Mesothelial cell of epicardium (in vitro differentiated cells): Measurements from ENCODE around the gene BMERB1. TPM values are rescaled to one million over a fixed set of nuclear protein-coding genes. Genes with fewer than 3 reads are reported as not detected.

Experiments used
- DNase-seq, 2 experiments: peaks; one replicate each; pipeline ENCODE4 v3.0.0; 2021; ENCODE audit warnings: low spot score in 2 of 2; ENCODE audit not compliant: unreplicated experiment in 2 of 2
- H3K27ac Mint-ChIP-seq: 2 replicates; pipeline ENCODE4 v1.8.0; 2021; ENCODE audit warnings: mixed read lengths
- H3K27me3 Mint-ChIP-seq: 2 replicates; pipeline ENCODE4 v1.8.0; 2021; ENCODE audit warnings: low read depth, mixed read lengths
- H3K36me3 Mint-ChIP-seq: 2 replicates; pipeline ENCODE4 v1.8.0; 2021; ENCODE audit warnings: mixed read lengths
- H3K4me1 Mint-ChIP-seq: 2 replicates; pipeline ENCODE4 v1.8.0; 2021; ENCODE audit warnings: mixed read lengths
- H3K4me3 Mint-ChIP-seq: 2 replicates; pipeline ENCODE4 v1.8.0; 2021; ENCODE audit warnings: mild to moderate bottlenecking, moderate library complexity, mixed read lengths
- H3K9me3 Mint-ChIP-seq: 2 replicates; pipeline ENCODE4 v1.8.0; 2021; ENCODE audit warnings: mixed read lengths
- total RNA-seq: library from RNA; stranded (reverse); gene quantifications from 3 replicates; pipeline ENCODE4 v1.2.1, GENCODE V29; 2021
- TF ChIP-seq, protein P1 (sequence below): fragments of 200-600 bp; sonication (generic); IDR thresholded peaks from one replicate; pipeline ENCODE4 v1.5.0; 2021; ENCODE audit warnings: antibody characterized with exemption; ENCODE audit not compliant: unreplicated experiment

The BMERB1 gene
- total RNA-seq, 1 donor from 2014 or later = 3.9 TPM

DNA sequence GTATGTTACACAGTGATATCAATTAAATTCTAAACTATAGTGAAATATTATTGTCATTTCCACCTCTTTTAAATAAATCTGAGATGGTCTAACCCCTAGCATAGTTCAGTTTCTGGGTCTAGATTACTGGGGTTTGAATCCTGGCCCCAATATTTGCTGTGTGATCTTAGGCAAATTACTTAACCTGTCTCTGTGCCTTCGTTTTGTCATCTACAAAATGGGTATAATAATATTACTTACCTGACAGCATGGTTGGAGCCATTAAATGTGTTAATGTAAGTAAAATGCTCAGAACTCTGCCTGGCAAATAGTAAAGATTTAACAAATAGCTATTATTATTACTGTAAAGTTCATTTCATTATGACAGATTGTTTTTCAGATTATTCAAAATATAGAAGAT is 52.3 kb downstream of the BMERB1 start:
- Mint-ChIP-seq H3K4me3 (no peak overlapping the region), H3K9me3 (no peaks in the 10 kb centered on the region), H3K4me1 (no peaks in the 10 kb centered on the region), H3K27me3 (peaks cover 4% of the 10 kb centered on the region), H3K27ac (no peak overlapping the region), H3K36me3 (no peaks in the 10 kb centered on the region)
- TF ChIP-seq, protein P1, sequence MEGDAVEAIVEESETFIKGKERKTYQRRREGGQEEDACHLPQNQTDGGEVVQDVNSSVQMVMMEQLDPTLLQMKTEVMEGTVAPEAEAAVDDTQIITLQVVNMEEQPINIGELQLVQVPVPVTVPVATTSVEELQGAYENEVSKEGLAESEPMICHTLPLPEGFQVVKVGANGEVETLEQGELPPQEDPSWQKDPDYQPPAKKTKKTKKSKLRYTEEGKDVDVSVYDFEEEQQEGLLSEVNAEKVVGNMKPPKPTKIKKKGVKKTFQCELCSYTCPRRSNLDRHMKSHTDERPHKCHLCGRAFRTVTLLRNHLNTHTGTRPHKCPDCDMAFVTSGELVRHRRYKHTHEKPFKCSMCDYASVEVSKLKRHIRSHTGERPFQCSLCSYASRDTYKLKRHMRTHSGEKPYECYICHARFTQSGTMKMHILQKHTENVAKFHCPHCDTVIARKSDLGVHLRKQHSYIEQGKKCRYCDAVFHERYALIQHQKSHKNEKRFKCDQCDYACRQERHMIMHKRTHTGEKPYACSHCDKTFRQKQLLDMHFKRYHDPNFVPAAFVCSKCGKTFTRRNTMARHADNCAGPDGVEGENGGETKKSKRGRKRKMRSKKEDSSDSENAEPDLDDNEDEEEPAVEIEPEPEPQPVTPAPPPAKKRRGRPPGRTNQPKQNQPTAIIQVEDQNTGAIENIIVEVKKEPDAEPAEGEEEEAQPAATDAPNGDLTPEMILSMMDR = no peak
- no peak for DNase-seq

DNA sequence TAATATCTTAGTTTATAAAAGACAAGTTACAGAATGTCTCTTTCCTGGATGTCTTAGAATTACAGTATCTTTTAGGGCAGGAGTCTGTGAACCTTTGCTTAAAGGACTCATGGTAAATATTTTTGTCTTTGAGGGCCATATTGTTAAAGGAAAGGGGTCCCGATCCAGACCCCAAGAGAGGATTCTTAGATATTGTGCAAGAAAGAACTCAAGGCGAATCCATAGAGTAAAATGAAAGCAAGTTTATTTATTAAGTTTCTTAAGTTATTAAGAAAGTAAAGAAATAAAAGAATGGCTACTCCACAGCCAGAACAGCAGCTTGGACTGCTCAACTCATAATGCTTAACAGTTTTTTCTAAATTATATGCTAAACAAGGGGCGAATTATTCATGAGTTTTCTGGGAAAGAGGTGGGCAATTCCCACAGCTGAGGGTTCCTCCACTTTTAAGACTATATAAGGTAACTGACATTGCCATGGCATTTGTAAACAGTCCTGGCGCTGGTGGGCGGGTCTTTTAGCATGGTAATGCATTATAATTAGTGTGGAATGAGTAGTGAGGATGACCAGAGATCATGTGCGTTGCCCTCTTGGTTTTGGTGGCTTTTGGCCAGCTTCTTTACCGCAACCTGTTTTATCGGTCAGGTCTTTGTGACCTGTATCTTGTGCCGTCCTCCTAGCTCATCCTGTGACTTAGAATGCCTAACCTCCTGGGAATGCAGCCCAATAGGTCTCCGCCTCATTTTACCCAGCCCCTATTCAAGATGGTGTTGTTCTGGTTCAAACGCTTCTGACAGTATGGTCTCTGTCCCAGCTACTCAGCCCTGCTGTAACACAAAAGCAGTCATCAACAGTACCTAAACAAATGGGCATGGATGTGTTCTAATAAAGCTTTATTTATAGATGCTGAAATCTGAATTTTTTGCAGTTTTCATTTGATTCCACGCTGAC is 53.2 kb downstream of the BMERB1 start:
- Mint-ChIP-seq H3K4me1 (no peaks in the 10 kb centered on the region), H3K27ac (no peak overlapping the region), H3K27me3 (peaks cover 2% of the 10 kb centered on the region), H3K4me3 (no peak overlapping the region), H3K36me3 (no peaks in the 10 kb centered on the region), H3K9me3 (no peaks in the 10 kb centered on the region)
- DNase-seq = no peak
- TF ChIP-seq, protein P1 = no peak

DNA sequence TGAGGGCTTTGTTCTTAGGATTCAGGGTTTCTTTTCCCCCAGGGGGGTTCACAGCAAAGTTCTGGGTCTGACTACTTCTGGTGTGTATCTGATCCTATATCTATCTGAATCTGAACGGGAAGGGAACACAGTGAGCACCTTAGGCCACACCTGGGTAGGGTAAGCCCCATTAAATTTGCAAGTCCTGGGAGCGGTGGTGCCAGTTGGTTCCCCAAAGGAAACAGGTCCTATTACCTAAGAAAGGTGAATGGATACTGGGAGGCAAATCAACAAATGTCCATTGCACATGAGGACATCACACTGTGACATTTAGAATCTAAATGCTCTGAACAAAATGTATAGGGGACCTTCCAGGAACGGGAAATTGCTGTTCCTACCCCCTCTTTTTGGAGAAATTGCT is 54.6 kb downstream of the BMERB1 start:
- Mint-ChIP-seq H3K4me1 (peaks cover 2% of the 10 kb centered on the region), H3K27me3 (peaks cover 2% of the 10 kb centered on the region), H3K4me3 (no peak overlapping the region), H3K9me3 (no peaks in the 10 kb centered on the region), H3K36me3 (no peaks in the 10 kb centered on the region), H3K27ac (no peak overlapping the region)
- DNase-seq = no peak
- TF ChIP-seq, protein P1 = no peak

DNA sequence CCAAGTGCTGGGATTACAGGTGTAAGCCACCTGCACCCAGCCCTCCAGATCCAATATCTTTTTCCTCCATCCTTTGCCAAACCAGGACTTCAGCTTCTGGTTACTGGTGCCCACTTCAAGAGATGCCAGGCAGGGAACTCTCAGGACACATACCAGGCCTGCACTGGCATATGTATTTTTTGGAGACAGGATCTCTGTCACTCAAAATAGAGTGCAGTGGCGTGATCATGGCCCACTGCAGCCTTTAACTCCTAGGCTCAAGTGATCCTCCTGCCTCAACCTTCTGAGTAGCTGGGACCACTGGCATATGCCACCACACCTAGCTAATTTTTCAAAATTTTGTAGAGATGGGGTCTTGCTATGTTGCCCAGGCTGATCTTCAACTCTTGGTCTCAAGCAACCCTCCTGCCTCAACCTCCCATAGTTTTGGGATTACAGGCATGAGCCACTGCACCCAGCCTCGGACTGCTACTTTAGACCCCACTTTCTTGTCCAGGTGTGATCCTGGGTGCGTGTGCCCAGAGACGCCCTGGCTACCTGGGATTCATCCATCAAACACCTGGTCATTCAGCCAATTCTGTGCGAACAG is 55.8 kb downstream of the BMERB1 start:
- Mint-ChIP-seq H3K9me3 (no peaks in the 10 kb centered on the region), H3K27ac (no peak overlapping the region), H3K4me1 (peaks cover 2% of the 10 kb centered on the region), H3K27me3 (peaks cover 2% of the 10 kb centered on the region), H3K4me3 (no peak overlapping the region), H3K36me3 (no peaks in the 10 kb centered on the region)
- TF ChIP-seq, protein P1 = no peak
- no peak for DNase-seq

DNA sequence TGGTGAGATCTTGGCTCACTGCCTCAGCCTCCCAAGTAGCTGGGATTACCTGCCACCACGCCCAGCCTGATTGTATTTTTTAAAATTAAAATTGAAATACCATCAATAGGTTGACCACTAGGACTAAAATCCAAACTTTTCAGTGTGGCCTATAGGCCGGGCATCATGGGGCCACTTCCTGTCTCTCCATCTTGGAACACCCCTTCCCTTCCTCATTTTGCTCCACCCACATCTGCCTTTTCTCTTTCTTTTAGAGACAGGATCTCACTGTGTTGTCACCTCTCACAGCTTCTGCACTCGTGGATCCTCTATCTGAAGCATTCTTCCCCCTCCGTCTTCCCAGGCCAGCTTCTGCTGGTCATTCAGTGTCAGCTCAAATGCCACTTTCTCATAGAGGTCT is 57.0 kb downstream of the BMERB1 start:
- peaks cover 2% of the 10 kb centered on the region for H3K27me3 Mint-ChIP-seq
- peaks cover 2% of the 10 kb centered on the region for H3K4me1 Mint-ChIP-seq
- no peak for DNase-seq
- H3K27ac Mint-ChIP-seq = no peak overlapping the region
- TF ChIP-seq, protein P1 = no peak
- no peaks in the 10 kb centered on the region for H3K36me3 Mint-ChIP-seq
- no peaks in the 10 kb centered on the region for H3K9me3 Mint-ChIP-seq
- H3K4me3 Mint-ChIP-seq = no peak overlapping the region
